Activated CD8-positive, alpha-beta memory T cell treated with anti-CD3 and anti-CD28 coated beads for 24 hours (primary cell): ENCODE measurements around the gene ZNF451.

Experiments used
- DNase-seq: peaks from one replicate; pipeline ENCODE4 v3.0.0-alpha.2; 2020

The ZNF451 gene

DNA sequence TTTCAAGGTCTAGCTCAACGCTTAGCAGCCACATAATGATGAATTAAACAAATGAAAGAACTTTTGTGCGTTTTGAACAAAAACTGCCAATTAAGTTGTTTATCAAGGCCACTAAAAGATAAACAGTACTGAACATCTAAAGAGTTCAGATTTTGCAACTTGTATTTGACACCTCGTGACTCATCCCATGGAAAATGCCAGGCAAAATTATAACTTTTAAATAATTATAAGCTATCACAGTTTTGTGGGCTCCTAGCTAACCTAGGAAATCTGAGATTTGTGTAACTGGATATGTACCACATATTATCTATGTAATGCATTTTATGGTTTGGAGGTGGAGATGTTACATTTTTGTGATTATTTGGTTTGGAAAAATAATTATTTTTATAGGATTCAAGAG lies 72.5 kb downstream of the ZNF451 start:
- DNase-seq: no peak

DNA sequence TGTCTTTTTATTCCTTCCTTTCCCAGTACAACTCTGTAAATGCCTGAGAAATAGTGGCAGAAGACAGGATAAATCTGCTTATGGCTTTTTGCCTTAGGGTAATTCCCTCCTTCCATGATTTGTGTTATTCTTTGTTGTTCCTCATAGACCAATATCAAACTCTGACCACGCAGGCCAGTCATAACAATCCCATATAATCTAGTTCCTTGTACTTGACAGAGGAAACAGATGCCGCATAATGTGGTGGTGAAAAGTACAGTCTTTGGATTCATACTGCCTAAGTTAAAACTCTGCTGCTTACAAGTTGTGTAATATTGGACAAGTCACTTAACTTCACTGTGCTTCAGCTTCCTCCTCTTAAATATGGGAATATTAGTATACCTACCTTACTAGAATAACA lies 74.0 kb downstream of the ZNF451 start:
- DNase-seq: no peak

DNA sequence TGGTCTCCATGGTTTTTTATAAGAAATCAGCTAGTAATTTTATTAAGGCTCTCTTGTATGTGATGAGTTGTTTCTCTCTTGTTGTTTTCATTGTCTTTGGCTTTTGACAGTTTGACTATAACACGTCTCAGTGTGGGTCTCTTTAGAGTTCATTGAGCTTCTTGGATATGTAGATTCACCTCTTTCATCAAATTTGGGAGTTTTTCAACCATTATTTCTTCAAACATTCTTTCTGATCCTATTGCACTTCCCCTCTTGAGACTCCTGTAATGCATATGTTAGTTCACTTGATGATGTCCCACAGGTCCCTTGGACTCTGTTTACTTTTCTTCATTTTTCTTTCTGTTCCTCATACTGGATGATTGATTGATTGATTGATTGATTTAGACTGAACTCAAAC lies 75.1 kb downstream of the ZNF451 start:
- no peak for DNase-seq

DNA sequence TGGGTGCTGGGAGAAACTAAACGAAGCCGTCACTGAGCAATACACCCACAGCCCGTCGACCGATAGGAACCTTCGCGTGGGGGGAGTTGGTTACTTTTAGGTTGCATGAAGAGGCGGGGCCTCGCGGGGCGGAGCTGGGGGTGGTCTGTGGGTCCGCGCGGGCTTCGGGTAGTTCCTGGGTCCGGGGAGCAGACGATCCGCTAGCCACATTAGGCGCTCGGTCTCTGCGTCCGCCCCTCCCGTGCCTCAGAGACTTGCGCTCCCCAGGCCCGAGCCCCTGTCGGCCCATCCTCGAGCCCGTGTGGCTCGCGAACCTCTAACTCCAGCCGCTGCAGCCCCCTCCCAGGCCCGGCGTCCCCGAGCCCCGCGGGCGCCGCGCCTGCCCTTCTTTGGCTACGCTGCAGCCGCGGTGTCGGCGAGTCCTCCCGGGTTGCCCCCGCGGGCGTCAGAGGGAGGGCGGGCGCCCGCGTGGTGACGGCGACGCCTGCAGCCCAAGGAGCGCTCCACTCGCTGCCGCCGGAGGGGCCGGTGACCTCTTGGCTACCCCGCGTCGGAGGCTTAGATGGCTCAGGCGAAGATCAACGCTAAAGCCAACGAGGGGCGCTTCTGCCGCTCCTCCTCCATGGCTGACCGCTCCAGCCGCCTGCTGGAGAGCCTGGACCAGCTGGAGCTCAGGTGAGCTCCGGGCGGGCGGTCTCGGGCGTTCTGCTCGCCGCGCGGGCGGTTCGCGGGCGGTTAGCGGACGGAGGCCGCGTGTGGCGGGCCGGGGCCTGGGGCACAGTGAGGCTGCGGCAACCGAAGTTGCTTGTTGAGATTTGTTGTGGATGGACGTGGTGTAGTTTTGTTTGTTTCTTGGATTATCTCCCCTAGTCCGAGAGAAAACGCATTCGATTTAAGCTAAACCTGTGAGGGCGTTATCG lies 82.4 kb downstream of the ZNF451 start, which contains the start of gene BAG2:
BAG2 (plus strand) TSS at position 191 of the 920 bp plus-strand sequence; CDS start at position 563, 372 bp downstream.
- DNase-seq: peak; percentile 95

DNA sequence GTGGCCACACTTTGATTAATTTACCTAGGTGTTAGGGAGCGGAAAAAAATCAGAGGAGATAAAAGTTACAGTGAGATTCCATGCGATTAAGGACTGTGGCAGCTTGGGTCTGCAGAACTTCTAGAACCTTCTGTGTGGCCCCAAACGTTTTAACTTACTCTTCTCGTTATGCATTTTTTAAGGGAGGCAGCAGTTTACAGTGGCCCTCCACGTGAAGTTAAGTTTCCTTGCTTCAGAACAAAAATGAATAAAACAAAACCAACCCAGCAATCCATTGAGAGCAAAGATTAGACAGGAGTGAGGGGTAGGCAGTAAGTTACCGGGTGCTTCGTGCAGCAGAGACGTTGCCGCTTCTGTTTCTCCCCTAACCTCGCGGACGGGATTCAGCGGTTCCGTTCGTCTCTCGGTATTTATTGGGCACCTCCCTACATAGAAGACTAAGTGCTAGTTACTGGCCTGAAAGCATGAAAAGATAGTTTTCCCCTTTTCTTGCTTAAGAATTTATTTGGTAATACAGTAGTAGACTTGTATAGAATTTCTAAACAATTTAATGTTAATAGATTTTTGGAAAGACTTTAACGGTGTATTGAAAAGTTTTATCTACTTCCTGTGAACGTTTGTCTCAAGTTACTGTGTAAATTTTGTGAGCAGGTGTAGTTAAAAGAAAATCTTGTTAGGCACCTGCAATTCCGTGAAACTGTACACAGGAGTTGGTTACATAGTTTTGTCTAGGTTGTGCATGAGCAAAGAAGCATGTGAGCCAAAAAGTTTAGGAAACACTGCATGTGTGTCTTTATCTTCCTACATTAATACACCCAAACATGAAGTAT lies 83.3 kb downstream of the ZNF451 start:
- DNase-seq: peak; percentile 65

DNA sequence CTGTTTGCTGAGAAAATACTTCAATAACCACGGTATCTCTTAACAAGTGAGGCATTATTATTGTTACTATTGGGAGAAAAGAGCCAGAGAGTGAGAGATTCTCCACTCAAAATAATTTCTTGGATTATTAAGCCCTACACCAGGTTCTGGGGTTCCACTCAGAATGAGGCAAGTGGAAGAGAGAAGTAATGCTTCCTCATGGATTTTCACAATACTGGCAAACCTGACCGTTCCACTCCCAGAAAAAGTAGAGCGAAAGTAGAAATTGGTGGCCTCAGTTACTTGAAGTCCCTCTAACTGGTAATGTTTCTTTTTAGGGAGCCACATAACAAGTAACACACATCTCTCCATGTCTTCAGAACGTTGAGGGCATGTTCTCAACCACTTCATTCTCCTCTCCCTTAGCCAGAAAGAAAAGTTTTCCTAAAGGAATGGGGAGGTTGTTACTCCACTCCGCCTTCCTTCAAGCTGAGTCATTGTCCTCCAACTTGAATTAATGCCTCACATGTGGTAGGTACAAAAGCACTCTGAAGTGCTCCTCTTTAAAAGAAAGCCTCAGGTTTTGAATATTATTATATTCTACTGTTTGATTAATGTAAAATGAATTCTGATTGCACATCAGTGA lies 84.0 kb downstream of the ZNF451 start:
- no peak for DNase-seq

DNA sequence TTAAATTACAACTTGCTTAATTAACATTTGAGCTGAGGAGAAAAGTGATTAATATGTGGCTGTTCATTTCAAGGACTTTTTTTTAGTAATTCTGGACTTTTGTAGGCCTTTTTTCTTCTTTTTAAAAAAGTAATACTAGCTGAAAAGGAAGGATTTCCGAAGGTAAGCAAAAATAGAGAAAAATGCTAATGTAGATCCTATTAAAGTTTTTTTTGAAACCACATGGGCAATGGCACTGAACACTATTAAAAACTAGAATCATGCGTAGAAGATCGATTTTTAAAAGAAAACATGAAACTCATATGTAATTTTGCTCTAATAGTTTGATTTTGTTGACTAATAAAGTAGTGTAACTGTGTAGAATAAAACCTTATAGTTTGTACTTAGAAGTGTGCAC lies 84.5 kb downstream of the ZNF451 start:
- no peak for DNase-seq

DNA sequence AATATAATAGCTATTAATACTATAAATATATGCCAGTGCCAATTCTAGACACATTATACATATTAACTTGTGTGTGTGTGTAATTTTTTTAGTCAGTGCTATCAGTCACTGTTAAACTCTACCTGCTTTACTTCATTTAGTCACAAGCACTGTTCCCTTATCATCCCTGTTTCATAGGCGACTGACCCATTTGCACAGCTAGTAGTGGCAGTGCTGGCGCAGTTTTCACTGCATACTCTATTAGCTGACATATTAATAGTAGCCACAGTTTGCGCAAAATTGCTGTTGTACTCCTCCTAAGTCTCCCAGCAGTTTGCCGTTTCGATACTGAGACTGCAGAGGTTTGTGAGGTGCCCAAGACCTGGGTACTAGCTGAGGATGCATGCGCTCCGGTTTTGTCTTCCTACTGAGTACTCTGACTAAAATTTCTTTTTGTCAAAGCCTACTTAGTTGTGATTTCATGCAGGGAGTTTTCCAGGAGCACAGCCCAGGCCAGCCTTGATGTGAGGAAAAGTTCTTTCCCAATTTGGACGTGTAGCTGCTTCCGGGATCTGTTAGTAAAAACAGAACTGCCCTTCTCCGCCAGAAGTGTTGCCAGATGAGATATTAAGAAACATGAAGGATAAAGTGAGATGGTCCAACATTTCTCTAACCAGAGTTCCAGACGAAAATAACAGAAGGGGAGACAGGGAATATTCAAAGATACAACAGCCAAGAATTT lies 87.7 kb downstream of the ZNF451 start:
- no peak for DNase-seq

DNA sequence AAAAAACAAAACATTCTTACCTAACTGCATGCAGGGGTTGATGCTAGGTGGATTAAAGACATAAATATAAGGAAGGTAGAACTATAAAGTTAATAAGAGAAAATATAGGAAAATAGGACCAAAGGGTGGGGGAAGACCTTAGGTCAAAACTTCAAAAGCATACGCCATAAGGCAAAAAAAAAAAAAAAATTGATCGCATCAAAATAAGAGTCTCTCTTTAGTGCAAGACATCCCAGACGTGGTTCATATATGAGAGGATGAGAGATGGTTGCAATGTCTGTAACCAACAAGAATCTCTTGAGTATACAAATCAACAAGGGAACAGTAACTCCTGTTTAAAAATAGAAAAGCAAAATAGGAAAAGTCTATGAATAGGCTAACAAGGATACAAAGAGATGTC lies 90.6 kb downstream of the ZNF451 start:
- DNase-seq: no peak

DNA sequence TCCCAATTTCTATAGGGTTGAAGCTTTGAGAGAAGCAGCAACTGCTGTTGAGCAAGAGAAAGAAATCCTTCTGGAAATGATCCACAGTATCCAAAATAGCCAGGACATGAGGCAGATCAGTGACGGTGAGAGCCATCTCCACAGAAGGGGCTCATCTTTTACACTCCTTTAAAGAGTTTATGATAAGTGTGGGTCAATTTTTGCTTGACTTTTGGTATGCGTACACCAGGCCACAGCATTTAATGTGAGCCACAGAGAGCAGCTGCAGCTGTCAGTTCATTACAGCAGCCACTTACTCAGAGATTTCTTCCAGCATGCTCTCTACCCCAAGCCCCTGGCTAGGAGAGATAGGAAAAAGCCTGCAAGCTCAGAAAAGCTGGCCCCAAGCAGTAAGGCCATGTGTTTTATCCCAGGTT lies 92.0 kb downstream of the ZNF451 start:
- DNase-seq: no peak

DNA sequence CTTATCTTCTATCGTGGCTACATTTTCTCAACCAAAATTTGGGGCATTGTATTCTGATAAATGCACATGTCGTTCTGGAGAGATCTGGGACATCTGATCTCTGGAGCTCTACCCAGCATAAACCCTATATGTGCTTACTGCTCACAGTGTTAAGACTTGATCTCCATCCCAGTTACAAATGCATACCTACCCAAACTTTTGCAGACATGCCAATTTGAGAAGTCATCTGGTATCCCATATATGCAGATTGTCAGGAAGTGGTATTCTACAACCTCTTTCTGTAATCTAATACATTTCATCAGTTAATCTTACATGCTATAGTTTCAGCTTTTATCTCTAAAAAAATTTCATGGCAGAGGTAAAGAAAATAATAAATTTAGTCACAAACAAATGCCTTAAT lies 93.3 kb downstream of the ZNF451 start:
- no peak for DNase-seq

DNA sequence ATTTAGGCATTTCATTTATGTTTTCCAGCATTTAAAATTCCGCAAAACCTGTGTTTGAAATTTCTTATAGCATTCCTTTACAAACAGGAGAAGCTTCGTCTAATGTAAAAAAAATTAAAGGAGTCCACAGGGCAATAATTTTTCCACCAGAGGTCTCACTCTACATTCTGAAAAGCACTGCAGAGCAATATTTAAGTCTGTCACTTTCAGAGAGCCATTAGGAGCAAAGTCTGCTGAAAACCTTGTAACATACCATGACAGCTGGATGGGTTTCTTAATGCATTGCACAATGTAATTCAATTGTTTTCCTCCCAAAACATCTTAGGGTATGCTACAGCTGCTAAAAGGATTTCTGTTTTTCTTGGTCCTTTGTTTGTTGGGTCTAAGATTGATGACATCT lies 100.2 kb downstream of the ZNF451 start:
- DNase-seq: no peak

DNA sequence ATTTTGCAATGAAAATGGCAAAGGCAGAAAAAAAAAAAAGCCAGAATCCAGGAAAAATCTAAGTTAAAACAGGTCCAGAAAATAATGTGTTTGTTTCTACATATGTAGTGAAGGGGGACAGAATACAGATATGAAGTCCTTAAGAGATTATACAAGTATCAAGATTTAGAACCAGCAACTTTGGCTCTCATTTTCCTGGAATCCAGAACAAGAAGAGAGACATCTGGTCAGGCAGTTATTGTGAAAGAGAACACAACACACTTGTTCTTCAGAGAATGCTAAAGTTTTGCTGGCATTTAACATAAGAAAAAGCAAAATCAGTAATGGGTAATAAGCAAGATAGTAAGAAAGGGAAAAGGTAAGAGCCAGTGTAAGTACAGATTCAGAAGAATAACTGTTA lies 103.2 kb downstream of the ZNF451 start:
- DNase-seq: no peak

DNA sequence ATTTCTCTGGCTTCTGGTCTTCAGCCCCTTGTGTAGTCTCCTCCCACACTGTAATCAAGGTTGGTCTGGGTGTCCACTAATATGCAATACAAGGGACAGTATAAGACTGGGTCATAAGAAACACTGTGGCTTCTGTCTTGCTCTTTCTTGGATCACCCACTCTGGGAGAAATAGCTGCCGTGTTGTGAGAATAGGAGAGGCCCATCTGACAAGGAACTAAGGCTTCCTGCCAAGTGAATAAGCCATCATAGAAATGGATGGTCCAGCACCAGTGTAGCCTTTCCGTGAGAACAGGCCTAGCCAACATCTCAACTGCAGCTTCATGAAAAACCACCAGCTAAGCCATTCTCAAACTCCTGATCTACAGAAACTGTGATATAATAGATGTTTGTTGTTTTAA lies 105.5 kb downstream of the ZNF451 start:
- no peak for DNase-seq

DNA sequence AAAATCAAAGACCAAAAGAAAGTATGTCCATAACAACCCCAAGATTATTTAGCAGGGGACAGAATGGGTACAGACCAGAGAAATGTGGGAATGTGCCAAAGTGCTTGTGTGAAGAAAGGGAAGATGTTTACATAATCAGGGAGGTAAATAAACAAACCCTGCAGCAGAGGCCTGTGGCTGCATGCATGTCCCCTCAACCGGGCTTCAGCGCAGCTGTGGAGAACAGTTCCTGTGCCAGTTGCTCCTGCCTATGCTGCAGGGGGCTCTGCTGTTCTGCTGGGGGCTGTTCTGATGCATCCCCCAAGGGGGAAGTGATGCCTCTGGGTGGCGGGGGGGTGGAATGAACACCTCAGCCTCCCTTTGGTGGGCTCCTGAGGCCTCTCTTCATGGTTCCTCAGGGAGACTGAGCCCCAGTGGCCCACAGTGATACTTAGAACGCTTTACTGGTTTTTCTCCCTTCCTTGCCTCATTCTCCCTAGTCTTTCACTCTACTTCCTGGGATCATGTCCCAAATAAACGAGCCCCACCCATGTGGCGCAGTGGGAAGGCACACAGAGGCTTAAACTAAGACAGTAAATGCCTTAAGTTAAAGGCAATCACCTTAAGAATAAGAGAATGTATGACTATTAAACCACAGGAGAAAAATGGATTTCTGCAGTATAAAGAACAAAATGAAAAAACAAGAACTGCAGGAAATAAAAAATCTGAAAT lies 109.1 kb downstream of the ZNF451 start:
- DNase-seq: no peak

DNA sequence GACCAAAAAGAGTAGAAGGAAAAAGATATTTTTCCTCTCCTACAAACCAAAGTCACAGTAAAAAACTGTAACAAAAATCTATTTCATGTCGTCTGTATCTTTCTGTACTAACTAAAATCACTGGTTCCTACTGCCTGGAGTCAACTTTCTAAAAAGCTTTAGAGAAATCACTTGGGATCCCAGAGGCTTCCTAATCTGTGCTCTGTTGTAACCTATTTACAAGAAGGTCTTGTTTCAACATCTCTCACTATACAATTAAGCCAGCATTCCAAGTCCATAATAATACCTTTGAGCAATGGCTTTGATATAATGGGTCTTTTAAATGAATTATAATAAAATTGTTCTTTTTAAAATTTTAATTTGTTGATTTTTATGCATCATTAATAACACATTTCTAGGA lies 111.7 kb downstream of the ZNF451 start:
- no peak for DNase-seq

DNA sequence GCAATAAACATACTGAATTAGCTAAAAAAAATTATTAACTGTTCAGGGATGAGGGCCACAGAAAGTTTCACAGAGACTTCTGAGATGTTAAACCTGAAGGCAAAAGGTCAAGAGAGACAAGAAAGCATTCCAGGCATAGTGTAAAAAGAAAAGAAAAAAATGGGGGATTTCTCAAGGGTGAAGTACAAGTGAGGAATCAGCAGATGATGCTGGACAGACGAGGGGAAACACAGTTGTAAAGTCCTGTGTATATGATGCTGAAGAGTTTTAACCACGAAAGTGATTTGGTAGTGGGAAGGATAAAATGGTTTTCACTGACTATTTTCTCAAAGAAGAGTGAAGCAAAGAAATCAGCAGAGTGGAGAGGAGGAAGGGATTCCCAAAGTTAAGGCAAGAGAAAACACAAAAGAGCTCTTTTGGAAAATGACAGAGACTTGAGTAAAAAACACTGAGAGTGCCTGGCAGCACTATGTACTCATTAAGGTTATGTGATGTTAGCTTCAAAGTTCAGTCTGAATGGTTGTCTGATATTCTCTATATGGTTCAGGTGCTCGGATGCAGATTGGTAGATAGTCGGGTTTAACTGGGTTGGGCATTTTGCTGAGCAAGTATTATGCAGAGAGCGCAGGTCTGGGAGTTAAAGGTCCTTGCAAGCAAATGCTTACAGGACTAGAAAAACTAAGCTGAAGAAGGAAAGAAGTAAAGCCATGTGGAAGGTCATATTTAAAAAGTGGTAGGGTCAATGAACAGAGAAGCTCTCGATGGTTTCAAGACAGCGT lies 115.8 kb downstream of the ZNF451 start:
- DNase-seq: no peak

DNA sequence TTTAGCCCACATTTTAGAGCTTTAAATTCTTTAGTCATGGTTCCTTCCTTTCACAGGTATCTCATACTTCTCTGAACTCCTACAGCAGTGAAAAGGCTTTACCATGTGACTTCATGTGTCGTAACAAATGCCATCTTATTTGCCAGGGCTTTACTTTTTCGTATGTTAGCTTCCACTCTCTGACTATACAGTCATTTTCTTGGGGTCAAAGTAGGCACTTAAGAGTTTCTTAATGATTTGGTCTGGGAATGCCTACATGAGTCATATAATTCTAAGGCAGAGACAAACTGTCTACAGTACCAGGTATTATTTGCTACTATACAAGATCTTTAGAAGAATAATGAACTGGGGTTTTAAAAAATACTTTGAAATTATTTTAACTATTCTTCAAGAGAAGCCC lies 117.2 kb downstream of the ZNF451 start:
- no peak for DNase-seq

DNA sequence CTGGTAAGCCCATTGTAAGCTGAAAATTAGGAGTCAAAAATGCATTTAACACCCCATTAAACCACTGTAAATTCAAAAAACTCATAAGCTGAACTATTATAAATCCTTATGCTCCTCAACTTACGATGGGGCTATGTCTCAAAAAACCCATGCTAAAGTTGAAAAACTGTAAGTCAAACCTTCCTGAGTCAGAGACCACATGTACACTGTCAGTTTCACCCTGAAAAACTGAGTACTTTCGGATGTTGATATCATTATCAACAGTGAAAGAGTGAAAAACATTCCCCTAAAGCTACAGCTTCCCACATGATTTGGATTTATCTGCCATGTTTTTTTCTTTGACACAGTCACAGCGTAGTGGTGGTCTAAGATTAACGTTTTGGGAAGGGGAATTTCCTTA lies 117.9 kb downstream of the ZNF451 start:
- DNase-seq: no peak

DNA sequence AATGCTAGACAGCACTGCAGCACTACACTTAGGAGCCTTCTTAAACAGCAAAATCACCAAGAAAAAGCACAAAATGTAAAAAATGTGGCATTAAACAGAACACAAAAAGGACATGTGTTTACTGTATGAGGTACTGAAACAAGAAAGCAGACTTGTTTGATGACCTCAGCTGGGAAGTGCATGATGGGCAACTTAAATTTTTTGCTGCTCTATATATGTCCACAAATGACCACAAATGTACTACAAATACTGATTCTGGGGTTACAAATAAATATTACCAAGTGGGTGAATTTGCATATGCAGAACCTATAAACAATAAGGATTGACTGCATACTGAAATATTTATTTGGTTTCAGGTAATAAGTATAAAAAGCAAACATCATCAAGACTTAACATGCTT lies 119.0 kb downstream of the ZNF451 start:
- DNase-seq: no peak

DNA sequence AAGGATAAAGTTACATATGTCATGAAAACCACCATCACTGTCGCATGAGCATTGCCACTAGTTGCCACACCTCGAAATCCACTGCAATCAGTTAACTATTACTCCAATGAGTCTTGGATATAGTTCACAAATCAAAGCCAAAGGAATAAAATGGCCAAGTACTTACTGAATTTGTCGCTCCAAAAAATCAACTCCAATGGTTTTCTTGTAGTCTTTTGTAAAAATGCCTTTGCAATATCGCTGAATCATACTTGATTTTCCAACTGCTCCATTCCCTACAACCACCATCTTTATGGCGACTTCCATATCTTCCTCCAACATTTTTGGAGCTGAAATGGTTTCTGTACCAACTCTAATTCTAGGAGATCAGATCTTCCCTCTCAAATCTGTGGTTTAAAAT lies 120.1 kb downstream of the ZNF451 start:
- DNase-seq: no peak
